ENCODE results near the gene GGTLC2. TPM values are rescaled to one million over a fixed set of nuclear protein-coding genes. Genes with fewer than 3 reads are reported as not detected.
"Not testable (repeated sequence)": the region's sequence is repeated elsewhere in the genome, so short reads cannot be mapped to it uniquely, and the experiment has no call there.

GGTLC2 gene
- total and polyA plus RNA-seq, 2 donors, result 0.07 TPM; not detected in 1

DNA sequence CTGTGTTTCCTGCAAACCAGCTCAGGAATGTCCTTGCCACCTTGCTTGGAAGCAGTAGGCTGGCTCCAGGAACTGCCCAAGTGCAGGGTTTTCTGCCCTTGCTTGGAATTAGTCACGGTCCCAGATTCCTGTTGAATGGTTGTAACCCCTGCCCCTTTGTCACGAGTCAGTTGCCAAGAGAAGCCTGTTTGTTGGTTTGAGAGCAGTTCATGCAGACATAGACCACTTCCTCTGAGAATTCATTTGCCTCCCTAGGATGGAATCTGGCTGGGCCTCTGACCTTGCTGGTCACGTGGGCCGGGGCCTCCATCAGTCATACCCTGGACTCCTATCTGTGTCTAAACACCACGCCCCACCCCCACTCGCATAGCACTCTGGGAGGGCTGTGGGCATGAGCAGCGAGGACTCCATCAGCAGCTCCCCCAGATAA lies 13.2 kb upstream of the GGTLC2 start:
- not testable (repeated sequence) for H3K27ac ChIP-seq (ENCODE audit: low read depth in 1 of 2, low read length in 1 of 2); H3K4me3 ChIP-seq (ENCODE audit: low read length in 2 of 2); DNase-seq (ENCODE audit: low read depth in 6 of 9, low spot score in 9 of 9); H3K36me3 ChIP-seq (ENCODE audit: control insufficient read depth in 2 of 2, insufficient read depth in 2 of 2, low read length in 1 of 2); H3K9me3 ChIP-seq (ENCODE audit: control insufficient read depth in 2 of 2, insufficient read depth in 1 of 2, low read length in 1 of 2); H3K27me3 ChIP-seq (ENCODE audit: control insufficient read depth in 2 of 2, insufficient read depth in 1 of 2, low read length in 1 of 2); H3K4me1 ChIP-seq (ENCODE audit: control insufficient read depth in 2 of 2, insufficient read depth in 2 of 2, low read length in 2 of 2)
- WGBS, result 91% methylated on average over 7 of the region's 7 CpGs

DNA sequence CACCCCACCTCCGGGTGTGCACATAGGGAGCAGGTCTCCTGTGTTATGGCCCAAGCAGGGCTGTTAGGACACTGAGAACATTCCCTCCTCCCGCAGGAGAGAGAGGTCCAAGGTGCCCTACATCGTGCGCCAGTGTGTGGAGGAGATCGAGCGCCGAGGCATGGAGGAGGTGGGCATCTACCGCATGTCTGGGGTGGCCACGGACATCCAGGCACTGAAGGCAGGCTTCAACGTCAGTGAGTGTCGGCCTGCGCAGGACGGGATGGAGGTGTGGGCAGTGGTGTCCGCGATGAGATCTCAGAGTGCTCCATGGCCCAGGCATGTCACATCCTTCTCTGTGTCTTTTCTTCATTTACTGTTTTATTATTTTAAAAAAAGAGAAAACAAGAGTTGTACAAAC lies 12.2 kb upstream of the GGTLC2 start:
- not testable (repeated sequence) for H3K27me3 ChIP-seq (ENCODE audit: control insufficient read depth in 2 of 2, insufficient read depth in 1 of 2, low read length in 1 of 2); H3K27ac ChIP-seq (ENCODE audit: low read depth in 1 of 2, low read length in 1 of 2); H3K9me3 ChIP-seq (ENCODE audit: control insufficient read depth in 2 of 2, insufficient read depth in 1 of 2, low read length in 1 of 2); H3K36me3 ChIP-seq (ENCODE audit: control insufficient read depth in 2 of 2, insufficient read depth in 2 of 2, low read length in 1 of 2); H3K4me3 ChIP-seq (ENCODE audit: low read length in 2 of 2); DNase-seq (ENCODE audit: low read depth in 6 of 9, low spot score in 9 of 9); H3K4me1 ChIP-seq (ENCODE audit: control insufficient read depth in 2 of 2, insufficient read depth in 2 of 2, low read length in 2 of 2)
- WGBS, result over 99% methylated on average over 13 of the region's 15 CpGs

DNA sequence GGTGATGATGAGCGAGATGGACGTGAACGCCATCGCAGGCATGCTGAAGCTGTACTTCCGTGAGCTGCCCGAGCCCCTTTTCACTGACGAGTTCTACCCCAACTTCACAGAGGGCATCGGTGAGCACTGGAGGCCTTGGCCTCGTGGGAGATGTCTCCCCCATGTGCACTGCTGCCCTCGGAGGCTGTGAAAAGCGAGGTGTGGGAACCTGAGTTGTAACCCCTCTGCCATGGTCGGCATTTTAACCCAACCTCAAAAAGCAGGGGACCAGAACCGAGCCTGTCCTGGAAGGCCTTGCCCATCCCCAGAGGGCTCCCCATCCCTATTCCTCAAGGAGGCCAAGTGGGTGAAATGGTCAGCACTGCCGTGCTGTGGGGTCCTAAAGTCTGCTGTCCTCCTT lies 10.9 kb upstream of the GGTLC2 start:
- not testable (repeated sequence) for H3K9me3 ChIP-seq (ENCODE audit: control insufficient read depth in 2 of 2, insufficient read depth in 1 of 2, low read length in 1 of 2); H3K27ac ChIP-seq (ENCODE audit: low read depth in 1 of 2, low read length in 1 of 2); H3K27me3 ChIP-seq (ENCODE audit: control insufficient read depth in 2 of 2, insufficient read depth in 1 of 2, low read length in 1 of 2); H3K36me3 ChIP-seq (ENCODE audit: control insufficient read depth in 2 of 2, insufficient read depth in 2 of 2, low read length in 1 of 2); DNase-seq (ENCODE audit: low read depth in 6 of 9, low spot score in 9 of 9); H3K4me3 ChIP-seq (ENCODE audit: low read length in 2 of 2); H3K4me1 ChIP-seq (ENCODE audit: control insufficient read depth in 2 of 2, insufficient read depth in 2 of 2, low read length in 2 of 2)
- 94% methylated on average over 14 of the region's 14 CpGs for WGBS

DNA sequence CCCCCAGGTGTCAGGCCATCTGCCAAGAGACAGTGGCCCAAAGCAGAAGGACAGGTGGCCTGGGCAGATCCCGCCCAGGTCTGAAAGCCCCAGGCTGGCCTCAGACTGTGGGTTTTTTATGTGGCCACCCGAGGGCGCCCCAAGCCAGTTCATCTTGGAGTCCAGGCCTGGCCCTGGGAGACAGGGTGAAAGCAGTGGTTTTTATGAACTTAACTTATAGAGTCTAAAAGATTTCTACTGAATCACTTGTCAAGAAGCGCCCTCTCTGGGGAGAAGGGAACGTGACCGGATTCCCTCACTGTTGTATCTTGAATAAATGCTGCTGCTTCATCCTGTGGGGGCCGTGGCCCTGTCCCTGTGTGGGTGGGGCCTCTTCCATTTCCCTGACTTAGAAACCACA lies 8.2 kb upstream of the GGTLC2 start:
- not testable (repeated sequence) for H3K9me3 ChIP-seq (ENCODE audit: control insufficient read depth in 2 of 2, insufficient read depth in 1 of 2, low read length in 1 of 2); H3K27ac ChIP-seq (ENCODE audit: low read depth in 1 of 2, low read length in 1 of 2); H3K36me3 ChIP-seq (ENCODE audit: control insufficient read depth in 2 of 2, insufficient read depth in 2 of 2, low read length in 1 of 2); H3K27me3 ChIP-seq (ENCODE audit: control insufficient read depth in 2 of 2, insufficient read depth in 1 of 2, low read length in 1 of 2); H3K4me3 ChIP-seq (ENCODE audit: low read length in 2 of 2); DNase-seq (ENCODE audit: low read depth in 6 of 9, low spot score in 9 of 9); H3K4me1 ChIP-seq (ENCODE audit: control insufficient read depth in 2 of 2, insufficient read depth in 2 of 2, low read length in 2 of 2)
- WGBS, result 20% methylated on average over 4 of the region's 7 CpGs

DNA sequence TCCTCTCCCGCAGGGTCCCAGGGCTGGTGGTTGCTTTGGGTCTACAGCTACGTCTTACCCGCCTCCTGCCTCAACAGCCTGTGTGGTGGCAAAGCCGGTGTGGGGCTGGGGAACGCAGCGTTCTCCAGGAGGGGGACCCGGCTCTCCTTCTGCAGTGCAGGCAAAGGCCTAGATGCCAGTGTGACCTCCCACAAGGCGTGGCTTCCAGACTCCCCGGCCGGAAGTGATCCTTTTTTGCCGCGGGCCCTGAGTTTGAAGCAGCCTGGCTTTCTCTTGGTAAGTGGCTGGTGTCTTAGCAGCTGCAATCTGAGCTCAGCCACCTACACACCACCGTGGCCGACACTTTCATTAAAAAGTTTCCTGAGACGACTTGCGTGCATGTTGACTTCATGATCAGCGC lies 6.1 kb upstream of the GGTLC2 start:
- H3K27ac ChIP-seq (ENCODE audit: low read depth in 1 of 2, low read length in 1 of 2); H3K36me3 ChIP-seq (ENCODE audit: control insufficient read depth in 2 of 2, insufficient read depth in 2 of 2, low read length in 1 of 2); DNase-seq (ENCODE audit: low read depth in 6 of 9, low spot score in 9 of 9); H3K9me3 ChIP-seq (ENCODE audit: control insufficient read depth in 2 of 2, insufficient read depth in 1 of 2, low read length in 1 of 2); H3K4me3 ChIP-seq (ENCODE audit: low read length in 2 of 2); H3K4me1 ChIP-seq (ENCODE audit: control insufficient read depth in 2 of 2, insufficient read depth in 2 of 2, low read length in 2 of 2); H3K27me3 ChIP-seq (ENCODE audit: control insufficient read depth in 2 of 2, insufficient read depth in 1 of 2, low read length in 1 of 2): not testable (repeated sequence)
- WGBS, result 94% methylated on average over 10 of the region's 17 CpGs

DNA sequence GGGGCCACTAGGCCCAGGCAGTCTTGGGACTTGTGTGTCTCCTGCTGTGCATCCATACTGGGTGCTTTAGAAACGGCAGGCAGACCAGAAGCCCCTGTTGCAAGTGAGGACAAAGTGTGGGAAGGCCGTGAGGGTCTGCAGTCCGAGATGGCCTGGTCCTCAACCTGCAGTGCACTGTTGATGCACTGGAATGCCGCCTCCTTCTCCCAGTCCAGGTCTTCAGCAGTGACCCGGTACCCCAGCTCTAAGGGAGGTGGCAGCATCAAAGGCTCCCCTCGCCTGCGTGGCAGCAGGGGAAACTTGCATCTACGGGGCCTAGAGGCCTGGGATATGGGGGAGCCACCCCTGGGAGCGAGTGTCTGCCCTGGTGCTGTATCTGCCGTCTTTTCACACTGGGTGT lies 2.2 kb upstream of the GGTLC2 start:
- not testable (repeated sequence) for H3K27me3 ChIP-seq (ENCODE audit: control insufficient read depth in 2 of 2, insufficient read depth in 1 of 2, low read length in 1 of 2); H3K36me3 ChIP-seq (ENCODE audit: control insufficient read depth in 2 of 2, insufficient read depth in 2 of 2, low read length in 1 of 2); H3K27ac ChIP-seq (ENCODE audit: low read depth in 1 of 2, low read length in 1 of 2); H3K4me3 ChIP-seq (ENCODE audit: low read length in 2 of 2); H3K9me3 ChIP-seq (ENCODE audit: control insufficient read depth in 2 of 2, insufficient read depth in 1 of 2, low read length in 1 of 2); H3K4me1 ChIP-seq (ENCODE audit: control insufficient read depth in 2 of 2, insufficient read depth in 2 of 2, low read length in 2 of 2); DNase-seq (ENCODE audit: low read depth in 6 of 9, low spot score in 9 of 9)
- whole genome bisulfite sequencing, result 99% methylated on average over 9 of the region's 10 CpGs

DNA sequence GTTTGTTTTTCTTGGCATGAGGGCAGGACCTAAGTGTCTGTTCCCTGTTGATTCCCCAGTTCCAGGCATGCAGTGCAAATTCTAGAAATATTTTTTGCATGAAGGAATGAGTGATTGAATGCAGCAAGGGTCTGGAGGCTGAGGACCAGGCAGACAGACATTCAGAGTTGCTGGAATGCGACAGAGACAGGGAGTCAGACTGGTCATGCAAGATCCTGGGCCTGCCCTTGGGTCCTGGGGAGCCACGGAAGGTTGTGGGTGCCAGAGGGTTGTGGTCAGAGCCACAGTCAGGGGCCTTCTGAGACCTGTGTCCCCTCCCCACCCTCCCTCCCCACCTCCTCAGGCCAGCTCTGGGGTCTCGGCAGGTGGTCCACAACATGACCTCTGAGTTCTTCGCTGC lies 1.6 kb downstream of the GGTLC2 start:
- not testable (repeated sequence) for H3K27me3 ChIP-seq (ENCODE audit: control insufficient read depth in 2 of 2, insufficient read depth in 1 of 2, low read length in 1 of 2); H3K4me3 ChIP-seq (ENCODE audit: low read length in 2 of 2); DNase-seq (ENCODE audit: low read depth in 6 of 9, low spot score in 9 of 9); H3K9me3 ChIP-seq (ENCODE audit: control insufficient read depth in 2 of 2, insufficient read depth in 1 of 2, low read length in 1 of 2); H3K4me1 ChIP-seq (ENCODE audit: control insufficient read depth in 2 of 2, insufficient read depth in 2 of 2, low read length in 2 of 2); H3K36me3 ChIP-seq (ENCODE audit: control insufficient read depth in 2 of 2, insufficient read depth in 2 of 2, low read length in 1 of 2); H3K27ac ChIP-seq (ENCODE audit: low read depth in 1 of 2, low read length in 1 of 2)
- 100% methylated on average over 2 of the region's 4 CpGs for WGBS

- H3K9me3 ChIP-seq (ENCODE audit: control insufficient read depth in 2 of 2, insufficient read depth in 1 of 2, low read length in 1 of 2); H3K27ac ChIP-seq (ENCODE audit: low read depth in 1 of 2, low read length in 1 of 2); DNase-seq (ENCODE audit: low read depth in 6 of 9, low spot score in 9 of 9); H3K4me3 ChIP-seq (ENCODE audit: low read length in 2 of 2); H3K36me3 ChIP-seq (ENCODE audit: control insufficient read depth in 2 of 2, insufficient read depth in 2 of 2, low read length in 1 of 2); H3K27me3 ChIP-seq (ENCODE audit: control insufficient read depth in 2 of 2, insufficient read depth in 1 of 2, low read length in 1 of 2); H3K4me1 ChIP-seq (ENCODE audit: control insufficient read depth in 2 of 2, insufficient read depth in 2 of 2, low read length in 2 of 2): not testable (repeated sequence)
- 68% methylated on average over 12 of the region's 12 CpGs for WGBS
These were observed 3.5 kb downstream of the GGTLC2 start for GRCh38 chr22:22647952-22648351.

DNA sequence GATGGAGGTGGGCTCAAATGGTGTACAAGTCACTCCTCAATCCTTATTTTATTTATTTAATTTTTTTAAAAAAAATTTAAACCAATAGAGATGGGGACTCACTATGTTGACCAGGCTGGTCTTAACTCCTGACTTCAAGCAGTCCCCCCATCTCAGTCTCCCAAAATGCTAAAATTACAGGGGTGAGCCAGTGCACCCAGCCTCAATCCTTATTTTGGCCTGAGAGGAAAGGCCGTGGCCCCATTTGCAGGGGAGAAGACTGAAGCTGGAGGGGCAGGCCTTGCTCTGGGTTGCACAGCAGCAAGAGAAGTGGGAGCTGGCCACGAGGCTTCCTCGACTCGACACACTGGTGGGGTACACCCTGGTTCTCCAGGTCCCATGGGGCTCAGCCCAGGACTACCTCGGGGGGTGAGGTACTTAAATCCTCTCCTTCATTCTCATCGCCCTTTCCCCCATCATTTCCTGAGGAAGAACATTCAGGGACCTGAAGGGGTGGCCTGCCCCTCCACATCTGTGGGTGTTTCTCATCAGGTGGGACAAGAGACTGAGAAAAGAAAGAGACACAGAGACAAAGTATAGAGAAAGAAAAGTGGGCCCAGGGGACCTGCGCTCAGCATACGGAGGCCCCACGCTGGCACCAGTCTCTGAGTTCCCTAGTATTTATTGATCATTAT lies 4.6 kb downstream of the GGTLC2 start:
- WGBS, result 95% methylated on average over 6 of the region's 9 CpGs
- not testable (repeated sequence) for DNase-seq (ENCODE audit: low read depth in 6 of 9, low spot score in 9 of 9); H3K4me1 ChIP-seq (ENCODE audit: control insufficient read depth in 2 of 2, insufficient read depth in 2 of 2, low read length in 2 of 2); H3K4me3 ChIP-seq (ENCODE audit: low read length in 2 of 2); H3K27ac ChIP-seq (ENCODE audit: low read depth in 1 of 2, low read length in 1 of 2); H3K36me3 ChIP-seq (ENCODE audit: control insufficient read depth in 2 of 2, insufficient read depth in 2 of 2, low read length in 1 of 2); H3K9me3 ChIP-seq (ENCODE audit: control insufficient read depth in 2 of 2, insufficient read depth in 1 of 2, low read length in 1 of 2); H3K27me3 ChIP-seq (ENCODE audit: control insufficient read depth in 2 of 2, insufficient read depth in 1 of 2, low read length in 1 of 2)

DNA sequence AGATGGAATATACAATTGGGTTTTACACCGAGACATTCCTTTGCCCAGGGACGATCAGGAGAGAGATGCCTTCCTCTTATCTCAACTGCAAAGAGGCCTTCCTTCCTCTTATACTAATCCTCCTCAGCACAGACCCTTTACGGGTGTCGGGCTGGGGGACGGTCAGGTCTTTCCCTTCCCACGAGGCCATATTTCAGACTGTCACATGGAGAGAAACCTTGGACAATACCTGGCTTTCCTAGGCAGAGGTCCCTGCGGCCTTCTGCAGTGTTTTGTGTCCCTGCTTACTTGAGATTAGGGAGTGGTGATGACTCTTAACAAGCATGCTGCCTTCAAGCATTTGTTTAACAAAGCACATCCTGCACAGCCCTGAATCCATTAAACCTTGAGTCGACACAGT lies 5.3 kb downstream of the GGTLC2 start:
- not testable (repeated sequence) for H3K36me3 ChIP-seq (ENCODE audit: control insufficient read depth in 2 of 2, insufficient read depth in 2 of 2, low read length in 1 of 2); H3K4me3 ChIP-seq (ENCODE audit: low read length in 2 of 2); DNase-seq (ENCODE audit: low read depth in 6 of 9, low spot score in 9 of 9); H3K27ac ChIP-seq (ENCODE audit: low read depth in 1 of 2, low read length in 1 of 2); H3K9me3 ChIP-seq (ENCODE audit: control insufficient read depth in 2 of 2, insufficient read depth in 1 of 2, low read length in 1 of 2); H3K27me3 ChIP-seq (ENCODE audit: control insufficient read depth in 2 of 2, insufficient read depth in 1 of 2, low read length in 1 of 2)
- H3K4me1 ChIP-seq (ENCODE audit: control insufficient read depth in 2 of 2, insufficient read depth in 2 of 2, low read length in 2 of 2), result peaks cover 0 to 15% of the 10 kb centered on the region in 2 donors
- 82% methylated on average over 6 of the region's 8 CpGs for WGBS
